Transverse colon (tissue), 4 donors: ENCODE results near the gene DGAT2L6.

Source experiments
- CTCF ChIP-seq, 5 experiments: fragments of 200-600 bp in 3 of 5; fragments of 450-650 bp in 2 of 5; sonication (generic) in 3 of 5; IDR thresholded peaks; 1 replicate in 2 of 5; 2 replicates in 3 of 5; pipeline ENCODE4 v1.5.1; 2016 to 2017; ENCODE audit warnings: antibody characterized with exemption in 5 of 5, inconsistent platforms in 3 of 5, mild to moderate bottlenecking in 2 of 5, moderate library complexity in 1 of 5
- POLR2A ChIP-seq: fragments of 450-650 bp; IDR thresholded peaks from one replicate; pipeline ENCODE4 v1.6.1; 2016; ENCODE audit warnings: antibody characterized with exemption, mild to moderate bottlenecking, moderate library complexity
- POLR2AphosphoS5 ChIP-seq, 3 donors: sonication (generic); formaldehyde crosslinking; IDR thresholded peaks; one replicate each; pipeline ENCODE4 v1.6.1; 2016; ENCODE audit warnings: antibody characterized with exemption in 3 of 3

DNA sequence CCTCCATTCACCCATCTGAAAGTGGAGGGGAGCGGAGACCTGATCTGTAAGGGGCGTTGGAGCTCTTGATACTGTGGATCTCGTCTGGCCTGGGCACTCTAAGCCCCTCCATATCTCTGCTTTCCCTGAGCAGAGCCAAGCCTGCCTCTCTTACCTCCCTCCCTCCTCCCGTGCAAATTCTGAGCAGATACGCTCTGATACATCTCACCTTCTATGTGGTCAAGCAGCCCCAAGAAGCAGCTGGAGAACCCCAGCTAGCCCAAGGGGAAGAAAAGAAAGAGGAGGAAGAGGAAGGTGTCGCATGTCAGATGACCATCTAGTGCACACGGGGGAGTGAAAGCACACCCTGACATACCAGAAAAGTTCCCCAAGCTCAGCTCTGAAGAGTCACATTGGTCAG is 1.9 kb upstream of the DGAT2L6 start:
- TF ChIP-seq CTCF (IDR thresholded peaks at IDR 0.05) = no peak
- TF ChIP-seq POLR2A = no peak
- no peak for TF ChIP-seq POLR2AphosphoS5 (IDR thresholded peaks at IDR 0.05)
